Activated CD8-positive, alpha-beta memory T cell treated with anti-CD3 and anti-CD28 coated beads, Interleukin-2, amount 50 U/mL, for 48 hours (primary cell): ENCODE results near the gene ANGPTL5.
"Not testable (repeated sequence)": the region's sequence is repeated elsewhere in the genome, so short reads cannot be mapped to it uniquely, and the experiment has no call there.

Source experiments
- DNase-seq: peaks from one replicate; pipeline ENCODE4 v3.0.0-alpha.2; 2020

Gene ANGPTL5

DNA sequence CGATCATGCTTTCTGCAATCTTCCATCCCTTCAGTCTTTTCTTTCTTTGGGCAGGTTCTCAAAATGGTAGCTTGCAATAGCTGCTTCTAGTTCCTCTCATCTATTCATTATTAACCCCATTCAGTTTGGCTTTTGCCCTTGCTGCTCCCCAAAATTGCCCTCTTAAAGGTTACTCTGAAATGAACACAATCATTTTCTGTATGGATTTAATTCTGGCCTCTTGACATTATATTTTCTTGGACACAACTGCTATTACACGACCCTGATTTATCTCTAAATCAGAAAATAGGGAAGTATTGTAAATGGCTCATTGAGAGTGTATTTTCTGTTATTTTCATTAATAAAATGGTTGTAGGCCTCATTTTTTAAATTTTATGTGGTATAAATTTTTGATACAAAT, at the start of gene ANGPTL5:
Gene ANGPTL5 (minus strand): TSS at position 101 of the 400 bp plus-strand sequence. CDS start 8,613 bp downstream, outside the sequence.
- DNase-seq, result no peak

DNA sequence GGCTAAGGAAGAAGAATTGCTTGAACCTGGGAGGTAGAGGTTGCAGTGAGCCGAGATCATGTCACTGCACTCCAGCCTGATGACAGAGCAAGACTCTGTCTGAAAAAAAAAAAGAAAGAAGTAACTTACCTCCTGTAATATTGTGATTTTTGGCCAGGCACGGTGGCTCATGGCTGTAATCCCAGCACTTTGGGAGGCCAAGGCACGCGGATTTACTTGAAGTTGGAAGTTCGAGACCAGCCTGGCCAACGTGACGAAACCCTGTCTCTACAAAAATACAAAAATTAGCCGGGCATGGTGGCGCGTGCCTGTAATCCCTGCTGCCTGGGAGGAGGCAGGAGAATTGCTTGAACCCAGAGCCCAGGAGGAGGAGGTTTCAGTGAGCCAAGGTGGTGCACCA, 47.9 kb upstream of the ANGPTL5 start:
- not testable (repeated sequence) for DNase-seq

DNA sequence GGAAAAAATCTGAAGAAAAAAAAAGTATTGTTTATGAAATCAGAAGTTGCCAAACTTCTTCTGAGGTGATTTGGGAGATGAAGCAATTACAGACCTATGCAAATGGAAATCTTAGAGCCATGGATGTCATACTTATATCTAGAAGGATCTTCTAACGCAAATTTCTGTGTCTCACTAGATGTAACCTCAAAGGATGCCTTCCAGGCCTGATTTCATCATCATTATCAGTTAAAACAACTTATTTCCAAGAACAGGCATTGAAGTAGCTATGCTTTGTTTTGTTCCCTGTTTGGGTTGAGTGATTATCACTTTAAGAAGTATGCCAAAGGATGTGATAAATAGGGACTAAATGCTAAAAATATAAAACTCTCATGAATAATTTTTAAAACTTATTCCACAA, 43.9 kb upstream of the ANGPTL5 start:
- DNase-seq, result no peak

DNA sequence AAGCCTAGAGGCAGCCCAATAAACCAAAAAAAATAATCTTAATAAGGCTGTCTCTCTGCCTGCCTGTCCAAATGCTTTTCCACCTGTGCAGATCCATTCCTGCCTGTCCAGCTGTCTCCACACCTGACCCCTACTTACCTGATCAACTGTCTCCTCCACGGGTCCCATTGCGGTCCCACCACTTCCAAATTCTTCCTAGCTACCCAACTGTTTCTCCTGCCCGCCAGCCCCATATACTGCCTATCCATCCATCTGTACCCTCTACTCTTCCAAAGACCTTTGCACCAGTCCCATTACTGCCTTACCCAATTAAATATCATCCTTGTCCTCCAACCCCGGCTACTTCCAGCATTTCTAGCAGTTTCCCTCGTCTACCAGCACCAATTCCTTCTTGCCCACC, 39.4 kb upstream of the ANGPTL5 start:
- no peak for DNase-seq

DNA sequence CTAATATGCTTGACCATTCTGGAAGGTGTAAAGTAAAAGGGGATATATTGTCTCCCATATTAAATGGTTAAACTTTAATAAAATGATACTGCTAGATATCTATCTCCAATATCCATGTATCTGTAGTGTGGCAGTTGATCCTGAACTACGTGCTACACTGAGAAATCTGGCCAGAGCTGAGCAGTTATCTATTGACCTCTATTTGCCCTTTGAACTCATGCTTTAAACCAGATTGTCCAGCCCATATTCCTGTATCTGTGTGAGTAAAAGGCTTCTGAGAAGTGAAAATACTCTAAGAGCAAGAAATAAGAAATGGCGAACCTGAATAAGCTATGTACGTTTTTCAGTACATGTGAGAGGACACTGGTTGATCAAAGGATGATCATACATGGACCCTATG, 39.0 kb upstream of the ANGPTL5 start:
- DNase-seq, result no peak

DNA sequence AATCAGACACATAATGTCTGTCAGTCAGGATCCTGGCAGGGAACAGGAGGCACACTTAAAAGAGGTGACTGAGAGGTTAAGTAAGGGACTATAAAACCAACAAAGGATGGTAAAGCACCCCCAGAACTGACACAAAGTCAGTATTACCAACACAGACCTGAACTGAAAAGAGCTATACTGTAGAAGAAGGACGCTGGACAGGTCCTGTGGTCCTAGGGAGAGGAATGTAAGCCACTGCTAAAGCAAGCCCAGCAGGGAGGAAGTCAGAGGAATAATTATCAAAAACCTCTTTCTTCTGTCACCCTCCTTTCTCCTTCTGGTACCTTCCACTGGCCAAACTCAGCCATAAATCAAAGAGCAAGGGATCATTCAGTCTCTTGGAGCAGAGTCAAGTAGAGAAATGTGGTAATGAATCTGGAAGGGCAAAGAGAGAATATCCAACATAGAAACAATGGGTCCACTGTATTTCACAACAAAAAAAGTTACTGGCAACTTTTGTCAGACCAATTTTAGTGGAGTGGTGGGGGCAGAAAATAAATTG, 33.4 kb upstream of the ANGPTL5 start:
- DNase-seq, result no peak

DNA sequence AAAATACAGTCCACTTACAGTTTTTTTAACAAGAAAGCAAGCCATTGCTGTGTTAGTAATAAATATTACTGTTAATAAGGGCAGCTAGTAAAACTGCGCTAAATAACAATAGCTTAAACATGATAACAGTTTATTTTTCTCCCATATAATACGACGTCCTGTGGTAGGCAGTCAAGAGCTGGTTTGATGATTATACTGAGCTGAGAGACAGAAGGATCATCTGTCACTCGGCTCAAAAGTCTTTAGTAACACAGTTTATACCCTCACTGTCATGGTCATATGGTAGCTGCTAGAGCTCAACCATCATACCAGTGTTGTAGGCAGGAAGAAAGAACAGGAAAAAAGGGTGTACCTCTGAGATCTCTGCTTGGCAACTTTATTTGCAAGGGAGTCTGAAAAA, 29.1 kb upstream of the ANGPTL5 start:
- no peak for DNase-seq

DNA sequence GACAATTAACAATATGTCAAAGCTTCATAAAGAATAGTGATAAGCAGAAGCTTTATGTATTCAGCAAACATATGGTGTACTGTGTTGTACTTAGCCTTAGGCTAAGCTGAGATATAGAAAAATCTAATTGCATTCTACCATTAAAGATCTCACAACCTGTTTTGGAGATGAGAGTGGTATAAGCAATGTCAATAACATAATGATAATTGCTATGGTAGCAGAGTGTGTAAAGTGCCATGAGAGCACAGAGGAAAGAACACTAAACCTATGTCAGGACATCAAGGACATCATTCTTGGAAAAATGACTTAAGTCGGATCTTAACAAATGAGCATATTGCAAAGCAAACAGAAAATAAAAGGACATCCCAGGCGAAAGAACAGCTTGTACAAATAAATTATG, 28.6 kb upstream of the ANGPTL5 start:
- no peak for DNase-seq

DNA sequence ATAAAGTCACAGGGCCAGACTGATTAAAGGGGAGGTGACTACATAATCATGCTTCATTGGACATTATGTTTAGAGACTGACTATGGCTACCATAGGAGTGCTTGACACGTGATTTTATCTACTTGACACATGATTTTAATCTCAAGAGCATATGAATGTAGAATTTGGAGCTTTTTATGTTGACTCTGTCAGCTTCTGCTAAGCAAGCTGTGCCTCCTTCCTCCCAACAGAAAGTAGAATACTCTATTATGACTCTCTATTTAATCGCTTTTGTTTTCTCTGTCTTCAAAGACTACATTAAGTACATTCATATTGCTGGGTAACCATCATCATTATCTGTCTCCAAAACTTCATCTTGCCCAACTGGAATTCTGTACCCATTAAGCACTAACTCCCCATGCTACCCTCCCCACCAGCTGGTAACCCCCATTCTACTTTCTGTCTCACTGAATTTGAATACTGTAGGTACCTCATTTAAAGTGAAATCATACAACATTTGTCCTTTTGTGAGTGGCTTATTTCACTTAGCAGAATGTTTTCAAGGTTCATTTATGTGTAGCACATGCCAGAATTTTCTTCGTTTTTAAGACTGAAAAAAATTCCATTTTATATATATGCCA, 24.7 kb upstream of the ANGPTL5 start:
- no peak for DNase-seq

DNA sequence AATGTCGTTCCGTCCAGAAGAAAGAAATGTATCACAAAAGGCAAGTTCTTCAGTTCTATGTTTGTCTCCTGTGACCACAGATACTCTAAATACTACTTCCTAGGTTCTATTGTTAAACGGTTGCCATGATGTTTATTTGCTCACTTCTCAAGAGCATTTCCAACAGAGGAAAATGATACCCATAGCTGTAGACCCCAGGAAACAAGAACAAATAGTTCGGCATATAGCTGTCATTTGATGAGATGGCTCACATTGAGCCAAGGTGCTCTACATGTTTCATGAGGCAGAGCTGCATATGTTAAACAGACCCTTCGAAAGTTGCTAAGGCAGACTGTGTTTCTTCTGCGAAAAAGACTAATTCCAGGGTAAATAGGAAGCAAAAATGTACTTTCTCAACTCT, 15.4 kb upstream of the ANGPTL5 start:
- DNase-seq, result no peak

DNA sequence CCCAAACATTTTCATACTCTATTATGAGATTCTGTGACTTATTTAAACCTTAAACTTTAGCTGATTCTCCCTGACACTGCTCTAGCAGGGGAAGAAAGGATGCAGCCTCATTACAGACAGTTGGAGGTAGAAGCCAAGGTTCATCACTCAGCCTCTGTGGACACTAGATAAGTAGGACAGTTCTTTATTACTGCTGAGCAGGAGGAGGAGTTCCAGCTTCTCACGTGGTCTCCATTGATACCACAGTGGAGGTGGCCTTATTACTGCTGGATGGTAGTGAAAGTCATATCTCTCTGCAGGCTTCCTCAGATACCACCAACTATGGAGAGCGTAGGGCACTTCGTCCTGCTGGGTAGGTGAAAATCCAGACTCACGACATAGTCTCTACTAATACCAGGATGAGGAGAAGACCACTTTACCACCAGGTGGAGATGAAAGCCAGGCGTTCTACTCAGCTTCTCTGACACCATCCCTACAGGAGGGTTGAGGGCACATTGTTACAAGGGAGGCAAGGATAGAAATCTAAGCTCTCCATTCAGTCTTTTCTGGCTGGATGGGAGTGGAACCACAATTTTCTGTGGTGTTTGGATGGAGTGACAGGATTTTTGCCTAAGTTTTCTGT, 13.1 kb upstream of the ANGPTL5 start:
- DNase-seq, result no peak

DNA sequence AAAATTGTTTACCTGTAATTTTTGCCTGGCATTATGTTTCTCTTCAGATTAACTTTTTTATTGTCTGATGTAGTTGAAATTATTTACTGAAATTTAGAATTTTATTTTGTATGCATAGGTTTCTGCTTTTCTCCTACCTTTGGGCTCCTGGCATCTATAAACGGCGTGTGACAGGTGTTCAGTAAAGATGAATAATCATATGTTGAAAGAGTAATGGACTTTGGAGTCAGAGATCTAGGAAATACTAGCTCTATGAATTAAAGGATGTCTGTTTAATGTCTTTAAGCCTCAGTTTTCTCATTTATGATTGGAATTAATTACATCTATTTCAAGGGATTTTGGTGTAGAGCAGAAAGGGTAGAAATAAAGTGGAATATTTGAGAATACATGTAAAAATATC, 7.2 kb upstream of the ANGPTL5 start:
- no peak for DNase-seq

DNA sequence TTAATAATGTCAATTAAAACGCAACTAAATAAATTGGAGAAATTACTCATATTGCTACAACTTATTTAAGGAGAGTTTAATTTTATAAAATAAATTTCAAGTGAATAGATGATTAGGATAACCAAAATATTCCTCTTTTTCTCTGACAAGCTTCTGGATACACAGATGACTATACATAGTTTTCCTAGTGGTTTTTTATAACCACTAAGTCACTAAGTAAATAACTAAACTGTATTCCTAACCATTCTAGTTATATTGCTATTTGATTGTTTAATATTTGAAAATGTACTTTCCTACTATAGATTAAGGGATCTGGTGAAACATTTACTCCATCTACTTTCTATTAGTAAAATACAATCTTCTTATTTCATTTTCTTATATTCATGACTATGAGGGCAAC, 4.7 kb upstream of the ANGPTL5 start:
- DNase-seq, result no peak

DNA sequence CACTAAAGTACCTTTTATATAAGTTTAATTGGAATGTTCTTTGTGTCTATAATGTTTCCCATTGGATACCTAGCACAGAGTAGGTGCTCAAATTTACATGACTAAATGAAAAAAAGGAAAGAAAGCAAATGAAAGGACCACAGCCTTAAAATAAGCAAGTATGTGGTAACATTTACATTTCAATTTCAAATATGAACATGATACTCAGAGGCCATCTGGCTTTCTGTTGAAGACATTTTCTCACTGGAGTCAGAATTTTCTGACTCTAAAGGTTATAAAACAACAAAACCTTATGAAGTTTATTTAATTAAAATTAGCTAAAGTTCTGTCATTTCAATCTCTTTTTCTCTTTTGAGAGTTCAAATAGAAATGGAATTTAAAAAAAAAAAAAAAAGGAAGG, 904 bp upstream of the ANGPTL5 start:
- no peak for DNase-seq

DNA sequence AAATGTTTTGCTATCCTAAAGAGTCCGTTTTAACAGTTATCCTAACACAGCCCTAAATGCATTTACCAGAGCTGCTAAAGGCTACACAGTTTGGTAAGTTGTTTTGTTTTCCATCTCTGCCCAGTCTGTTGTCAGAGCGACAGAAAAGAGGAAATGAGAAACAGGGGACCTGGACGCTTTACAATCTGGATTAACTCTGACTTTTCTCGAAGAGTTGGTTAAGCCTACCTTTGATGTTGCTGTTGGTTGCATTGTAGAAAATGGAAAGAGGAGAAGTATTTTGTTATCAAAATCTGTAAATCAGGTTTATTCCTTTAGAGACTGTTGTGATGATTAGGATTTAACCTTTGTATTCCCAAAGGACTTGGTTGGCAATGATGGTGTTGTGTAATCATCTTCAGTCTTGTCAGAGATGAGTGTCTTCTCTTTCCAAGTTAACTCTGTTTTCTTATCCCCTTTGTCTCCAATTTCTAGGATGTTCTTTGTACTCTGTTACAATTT, 481 bp downstream of the ANGPTL5 start:
- no peak for DNase-seq

DNA sequence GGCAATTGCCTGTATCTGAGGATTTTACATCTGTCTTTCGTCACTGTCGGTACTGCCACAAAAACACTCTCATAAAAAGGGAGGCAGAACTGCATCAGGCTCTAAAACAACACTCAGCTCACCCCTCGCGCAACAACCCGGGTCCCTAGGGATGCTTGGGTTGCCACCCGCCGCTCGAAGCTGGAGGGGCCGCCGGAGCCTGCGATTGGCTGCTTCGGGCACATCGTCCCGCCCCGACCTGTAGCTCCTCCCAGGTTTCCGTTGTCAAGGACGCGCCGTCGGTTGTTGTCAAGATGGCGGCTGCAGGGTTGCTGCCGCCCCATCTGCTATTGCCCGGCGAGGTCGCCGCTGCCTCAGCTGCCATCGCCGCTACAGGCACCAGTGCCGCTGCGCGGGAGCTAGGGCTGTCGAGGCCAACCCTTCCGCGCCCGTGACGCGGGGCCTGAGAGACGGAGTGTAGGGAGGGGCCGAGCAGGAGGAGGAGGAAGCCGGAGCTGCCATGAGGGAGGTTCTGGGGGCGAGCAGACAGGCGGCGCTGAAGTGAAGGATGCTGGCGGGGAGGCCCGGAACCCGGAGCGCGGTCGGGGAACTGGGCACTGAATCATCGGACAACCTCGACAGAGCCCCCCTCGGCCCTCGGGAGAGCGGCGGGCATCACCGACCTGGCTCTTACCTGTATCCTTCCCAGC, 1.4 kb downstream of the ANGPTL5 start, which contains the start of gene CEP126:
Gene CEP126 (plus strand): TSS at position 273 of the 689 bp plus-strand sequence. CDS start 275 bp downstream, at position 548.
- peak; percentile 94 for DNase-seq

DNA sequence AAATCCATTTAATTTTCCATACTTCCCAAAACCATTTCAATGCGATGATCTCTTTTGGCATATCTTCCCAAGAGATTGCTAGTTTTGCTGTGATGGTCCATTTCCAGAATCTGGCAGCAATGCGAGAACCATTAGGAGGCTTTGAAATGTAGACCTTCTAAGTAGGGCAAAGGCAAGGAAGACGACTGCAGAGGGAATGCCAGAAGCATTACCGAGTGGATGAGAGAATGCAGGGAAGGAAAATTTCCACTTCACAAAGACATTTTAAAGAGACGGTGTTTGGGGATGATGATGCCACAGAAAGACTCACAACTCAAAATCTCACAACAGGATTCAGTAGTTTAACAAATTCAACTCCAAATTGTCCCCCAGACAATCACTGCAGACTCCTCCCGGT, 2.0 kb downstream of the ANGPTL5 start:
- DNase-seq, result no peak

DNA sequence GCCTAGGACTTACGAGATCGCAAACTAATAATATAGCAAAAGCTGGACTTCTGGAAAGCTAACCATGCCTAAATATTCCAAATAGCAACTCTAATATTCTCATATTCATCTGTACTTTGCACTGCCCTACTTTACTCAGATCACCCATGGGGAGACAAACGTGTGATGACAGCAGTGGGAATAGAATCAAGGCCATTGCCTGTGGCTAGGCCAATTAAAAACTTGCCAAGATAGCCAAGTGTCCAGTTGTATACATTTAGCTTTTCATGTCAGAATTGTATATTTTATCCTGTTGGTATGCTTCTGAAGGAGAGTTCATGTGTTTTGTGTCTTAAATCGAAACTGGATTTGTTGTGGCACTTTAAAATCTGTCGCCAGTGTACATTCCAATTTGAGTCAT, 2.7 kb downstream of the ANGPTL5 start:
- DNase-seq, result no peak

DNA sequence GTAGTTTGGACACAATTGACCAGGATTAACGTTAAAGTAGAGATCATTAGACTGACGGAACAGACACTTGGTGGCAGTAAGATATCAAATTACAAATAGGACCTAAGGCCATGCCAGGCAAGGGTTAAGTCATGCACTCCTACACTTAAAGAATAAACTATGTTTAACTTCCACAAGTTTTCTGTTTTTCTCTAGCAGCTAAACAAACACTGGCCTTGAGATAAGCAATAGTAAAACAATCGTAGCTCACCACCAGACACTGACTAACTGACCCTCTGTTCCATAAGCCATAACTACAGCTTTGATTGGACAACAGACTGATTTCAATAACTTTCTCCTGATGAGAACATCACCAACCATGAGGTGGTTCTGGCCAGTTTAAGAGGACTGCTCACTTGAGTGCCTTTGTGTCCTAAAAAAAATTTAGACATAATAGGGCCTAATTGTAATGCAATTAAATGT, 3.5 kb downstream of the ANGPTL5 start:
- no peak for DNase-seq

DNA sequence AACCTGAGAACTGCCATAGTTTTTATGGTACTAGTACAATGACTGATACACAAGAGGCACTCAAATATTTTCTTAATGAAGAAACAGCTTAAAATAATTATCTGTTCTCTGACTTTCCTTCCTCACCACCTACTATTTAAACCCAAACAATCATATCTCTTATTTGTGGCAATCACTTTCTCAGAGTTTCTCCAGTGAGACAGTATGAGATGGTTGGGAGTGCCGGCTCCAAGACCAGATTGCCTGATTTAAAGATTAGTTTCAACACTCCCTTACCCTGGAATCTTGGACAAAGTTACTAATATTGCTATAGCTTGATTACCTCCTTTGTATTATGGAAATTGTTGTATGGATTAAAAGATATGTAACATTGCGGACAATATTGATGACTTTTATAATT, 7.2 kb downstream of the ANGPTL5 start:
- no peak for DNase-seq

DNA sequence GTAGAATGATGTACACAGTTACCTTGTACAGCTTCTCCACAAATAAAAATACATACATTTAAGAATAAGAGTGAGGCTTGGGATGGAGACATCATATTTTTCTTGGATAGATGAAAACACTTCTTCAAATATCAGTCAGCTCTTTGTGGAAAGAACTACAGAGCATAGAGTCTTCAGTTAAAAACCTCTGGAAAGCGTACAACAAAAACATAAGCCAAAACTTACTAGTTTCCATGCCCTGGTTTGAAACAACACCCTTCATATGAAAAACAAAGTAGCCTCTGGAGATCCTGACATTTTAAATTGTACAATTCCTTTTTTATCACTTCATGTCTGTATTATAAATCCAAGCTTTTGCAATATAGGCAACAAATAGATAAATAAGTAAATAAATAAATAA, 8.5 kb downstream of the ANGPTL5 start:
- DNase-seq, result no peak

DNA sequence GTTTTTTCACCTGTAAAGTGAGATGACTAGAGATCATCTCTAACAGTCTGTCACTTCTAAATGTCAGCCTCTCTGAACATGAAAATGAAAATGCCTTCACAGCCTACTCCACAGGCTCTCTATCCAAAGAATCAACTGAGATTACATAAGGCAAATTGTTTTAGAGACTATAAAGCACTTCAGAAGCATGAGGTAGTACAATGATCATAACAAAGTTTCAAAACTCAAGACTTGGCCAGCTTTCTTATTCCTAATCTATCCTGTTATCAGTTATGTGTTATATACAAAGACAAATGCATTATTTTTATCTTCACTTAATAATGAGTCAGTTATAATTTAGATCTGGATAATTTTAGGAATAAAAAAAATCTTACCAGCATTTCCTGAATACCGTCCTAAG, 21.8 kb downstream of the ANGPTL5 start:
- DNase-seq, result no peak

DNA sequence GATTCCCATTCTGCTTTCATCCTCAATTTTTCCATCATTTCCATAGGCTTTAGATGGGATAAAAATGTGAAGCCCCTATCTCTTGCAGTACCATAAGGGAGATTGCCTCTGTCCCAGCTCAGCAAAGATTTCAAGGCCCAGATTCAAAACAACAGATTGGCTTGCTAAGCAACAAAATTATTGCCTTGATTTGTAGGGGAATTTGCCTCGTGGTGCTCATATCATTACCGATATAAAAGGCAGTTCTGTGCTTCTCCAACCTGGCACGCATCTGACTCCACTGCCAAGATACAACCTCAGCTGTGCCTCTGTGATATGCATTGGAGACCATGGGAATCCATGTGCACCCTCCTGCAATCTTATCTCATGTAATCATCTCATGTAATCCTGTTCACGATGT, 26.6 kb downstream of the ANGPTL5 start:
- DNase-seq, result no peak

DNA sequence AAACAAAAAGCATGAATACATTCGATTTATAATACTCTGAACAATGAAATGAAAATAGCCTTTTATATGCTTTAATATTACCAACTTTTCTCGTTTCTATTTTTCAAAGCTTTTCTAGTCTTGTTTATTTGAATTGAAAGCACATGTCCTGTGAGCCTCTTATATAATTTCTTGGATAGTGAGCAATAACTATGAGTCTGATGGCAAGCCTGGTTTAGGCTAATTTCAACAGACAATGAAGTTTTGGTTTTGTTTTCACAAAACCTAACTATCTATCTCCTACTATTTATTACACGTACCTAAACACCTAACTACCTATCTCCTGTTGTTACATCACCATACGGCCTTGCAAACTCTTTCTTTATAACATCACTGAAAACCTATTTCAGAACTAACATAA, 30.7 kb downstream of the ANGPTL5 start:
- DNase-seq, result no peak
